Body of pancreas (tissue), 4 donors: ENCODE measurements around the gene ROR1.

Experiments used
- CTCF ChIP-seq, 7 experiments: fragments of 450-650 bp in 4 of 7; fragments of 200-600 bp in 3 of 7; sonication (generic) in 3 of 7; IDR thresholded peaks; one replicate each; pipeline ENCODE4 v1.5.1; 2016 to 2019; ENCODE audit warnings: antibody characterized with exemption in 7 of 7
- POLR2A ChIP-seq, 3 donors: fragments of 450-650 bp; IDR thresholded peaks; one replicate each; pipeline ENCODE4 v1.6.1; 2016; ENCODE audit warnings: antibody characterized with exemption in 3 of 3, mild to moderate bottlenecking in 2 of 3

GRCh38 chr1:63907051-63907450, 133.2 kb downstream of the ROR1 start:
- TF ChIP-seq CTCF (IDR thresholded peaks at IDR 0.05) = no peak
- TF ChIP-seq POLR2A (IDR thresholded peaks at IDR 0.05) = no peak
